H1 (cell line): Measurements from ENCODE around the gene LGI4.

ENCODE experiments used
- ATF2 ChIP-seq: IDR thresholded peaks from 2 replicates; pipeline ENCODE4 v1.6.1; 2012; ENCODE audit warnings: low read length, inconsistent platforms
- NRF1 ChIP-seq: IDR thresholded peaks from 2 replicates; pipeline ENCODE4 v1.6.1; 2011; ENCODE audit warnings: mild to moderate bottlenecking, low read depth, low read length, improper control_type of control experiment

- TF ChIP-seq NRF1 (no peak), ATF2 (no peak)
Observed at GRCh38 chr19:35116072-35116801, 18.6 kb downstream of the LGI4 start.
